Coronary artery (tissue), 2 donors: Measurements from ENCODE around the gene MEGF11.

Experiments
- DNase-seq: peaks from one replicate; pipeline ENCODE4 v3.0.0-alpha.2; 2017; ENCODE audit warnings: low spot score
- H3K27ac ChIP-seq, 2 donors: fragments of 200-600 bp; sonication (generic); one replicate each; pipeline ENCODE4 v1.5.1; 2016 to 2019
- H3K4me3 ChIP-seq: fragments of 200-600 bp; sonication (generic); 2 replicates; pipeline ENCODE4 v1.5.1; 2016; ENCODE audit warnings: mild to moderate bottlenecking, moderate library complexity
- TF ChIP-seq, protein P1 (sequence below): fragments of 200-600 bp; sonication (generic); IDR thresholded peaks from one replicate; pipeline ENCODE4 v1.5.1; 2019; ENCODE audit warnings: antibody characterized with exemption

Gene MEGF11

DNA sequence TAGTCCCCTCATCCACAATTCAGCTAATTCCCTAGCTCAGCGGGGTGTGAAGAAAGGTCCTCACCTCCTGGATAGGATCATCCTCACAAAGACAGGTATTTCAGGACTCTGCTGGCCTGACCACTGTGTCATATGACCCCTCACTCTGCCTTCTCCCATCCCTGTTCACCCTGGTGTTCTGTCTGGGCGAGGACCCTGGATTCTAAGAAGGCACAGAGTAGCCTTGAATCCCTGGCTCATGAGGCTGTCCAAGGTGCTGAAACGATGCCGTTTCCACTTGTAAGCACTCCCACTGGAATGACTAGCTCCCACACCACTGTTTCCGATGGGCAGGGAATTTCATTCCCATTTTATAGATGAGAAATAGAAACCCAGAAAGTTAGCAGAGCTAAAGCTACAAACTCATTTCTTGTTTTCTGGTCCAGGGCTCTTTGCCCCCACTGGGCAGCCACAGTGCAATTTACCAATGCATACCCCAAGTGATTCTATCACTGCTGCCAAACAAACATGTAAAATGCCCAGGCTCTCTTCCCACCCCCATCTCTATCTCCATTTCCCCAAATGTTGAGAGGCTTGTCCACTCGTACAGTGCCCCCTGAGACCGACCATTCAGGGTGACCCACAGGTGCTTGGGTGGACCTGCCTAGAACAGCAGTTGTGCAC, 301.0 kb downstream of the MEGF11 start:
- TF ChIP-seq, protein P1, sequence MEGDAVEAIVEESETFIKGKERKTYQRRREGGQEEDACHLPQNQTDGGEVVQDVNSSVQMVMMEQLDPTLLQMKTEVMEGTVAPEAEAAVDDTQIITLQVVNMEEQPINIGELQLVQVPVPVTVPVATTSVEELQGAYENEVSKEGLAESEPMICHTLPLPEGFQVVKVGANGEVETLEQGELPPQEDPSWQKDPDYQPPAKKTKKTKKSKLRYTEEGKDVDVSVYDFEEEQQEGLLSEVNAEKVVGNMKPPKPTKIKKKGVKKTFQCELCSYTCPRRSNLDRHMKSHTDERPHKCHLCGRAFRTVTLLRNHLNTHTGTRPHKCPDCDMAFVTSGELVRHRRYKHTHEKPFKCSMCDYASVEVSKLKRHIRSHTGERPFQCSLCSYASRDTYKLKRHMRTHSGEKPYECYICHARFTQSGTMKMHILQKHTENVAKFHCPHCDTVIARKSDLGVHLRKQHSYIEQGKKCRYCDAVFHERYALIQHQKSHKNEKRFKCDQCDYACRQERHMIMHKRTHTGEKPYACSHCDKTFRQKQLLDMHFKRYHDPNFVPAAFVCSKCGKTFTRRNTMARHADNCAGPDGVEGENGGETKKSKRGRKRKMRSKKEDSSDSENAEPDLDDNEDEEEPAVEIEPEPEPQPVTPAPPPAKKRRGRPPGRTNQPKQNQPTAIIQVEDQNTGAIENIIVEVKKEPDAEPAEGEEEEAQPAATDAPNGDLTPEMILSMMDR: no peak
- Histone ChIP-seq H3K27ac (no peak overlapping the region), H3K4me3 (no peak overlapping the region)
- DNase-seq: no peak

DNA sequence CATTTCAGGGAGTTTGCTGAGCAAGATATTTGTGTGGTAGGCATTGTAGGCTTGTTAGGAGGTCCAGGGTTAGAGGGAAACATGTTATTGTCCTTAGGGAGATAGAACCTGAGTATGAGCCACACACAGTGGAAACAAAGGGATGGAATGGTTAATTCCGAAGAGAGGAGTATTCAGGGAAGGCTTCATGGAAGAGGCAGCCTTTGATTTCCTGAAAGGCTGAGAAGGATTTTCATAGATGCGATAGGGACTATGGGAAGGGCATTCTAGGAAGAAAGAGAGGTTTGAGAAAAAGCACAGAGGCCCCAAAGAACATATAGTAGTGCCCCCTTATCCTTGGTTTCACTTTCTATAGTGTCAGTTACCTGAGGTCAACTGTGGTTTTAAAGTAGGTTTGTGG, 302.5 kb downstream of the MEGF11 start:
- TF ChIP-seq, protein P1: no peak
- H3K4me3 ChIP-seq: no peak overlapping the region
- no peak for DNase-seq
- no peak overlapping the region for H3K27ac ChIP-seq

DNA sequence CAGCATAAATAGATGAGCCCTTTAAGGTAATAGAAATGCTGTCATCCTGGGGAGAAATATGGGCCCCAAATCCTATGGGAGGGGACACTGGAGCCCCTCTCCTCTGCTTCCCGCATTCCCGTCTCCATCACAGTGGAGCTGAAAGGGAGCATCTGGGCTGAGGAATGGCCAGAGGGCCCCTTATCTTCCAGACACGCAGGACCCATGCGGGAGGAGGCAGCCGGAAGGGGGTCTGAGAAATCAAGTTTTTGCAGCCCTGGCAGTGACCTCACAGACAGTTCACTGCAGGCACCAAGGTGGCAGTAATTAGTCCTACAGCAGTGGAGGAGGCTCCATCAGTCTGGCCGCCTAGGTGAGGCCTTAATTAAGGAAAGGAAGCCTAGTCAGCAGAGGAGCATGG, 304.1 kb downstream of the MEGF11 start:
- TF ChIP-seq, protein P1: no peak
- H3K27ac ChIP-seq: no peak overlapping the region
- no peak for DNase-seq
- H3K4me3 ChIP-seq: no peak overlapping the region

DNA sequence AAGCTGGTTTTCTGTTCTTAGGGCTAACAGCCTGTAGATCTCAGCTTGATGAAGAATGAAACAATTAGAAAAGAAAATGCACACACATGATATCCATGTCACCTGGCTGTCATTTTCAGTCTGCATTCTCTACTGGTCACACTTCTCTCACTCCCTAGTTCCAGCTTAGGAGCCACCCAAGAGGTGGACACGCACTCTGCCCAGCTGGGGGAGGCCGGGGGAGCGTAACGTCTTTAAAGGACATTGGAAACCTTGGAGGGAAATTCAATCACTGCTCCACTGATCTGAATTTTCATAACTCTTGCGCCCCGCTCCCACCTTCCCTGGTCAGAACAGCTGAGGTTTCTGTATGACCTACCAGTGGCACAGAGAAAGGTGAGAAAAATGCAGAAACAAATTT, 304.5 kb downstream of the MEGF11 start:
- Histone ChIP-seq H3K4me3 (no peak overlapping the region), H3K27ac (no peak overlapping the region)
- TF ChIP-seq, protein P1: no peak
- DNase-seq: no peak

DNA sequence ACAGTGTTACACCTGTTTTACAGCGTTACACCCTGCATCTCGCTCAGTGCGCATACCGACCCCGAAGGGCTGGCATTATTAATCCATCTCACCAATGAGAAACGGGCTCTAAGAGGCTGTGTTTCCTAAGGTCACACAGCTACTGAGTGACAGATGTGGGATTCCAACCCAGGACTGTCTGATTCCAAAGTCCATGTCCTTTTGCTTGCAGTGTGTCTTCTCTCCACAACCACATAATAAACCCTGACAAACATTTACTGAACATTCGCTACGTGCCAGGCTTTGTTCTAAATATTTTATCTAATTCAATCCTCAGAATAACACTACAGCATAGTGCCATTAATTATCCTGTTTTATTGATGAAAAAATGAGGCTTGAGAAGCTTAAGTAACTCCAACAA, 305.2 kb downstream of the MEGF11 start:
- no peak for DNase-seq
- Histone ChIP-seq H3K4me3 (no peak overlapping the region), H3K27ac (no peak overlapping the region)
- TF ChIP-seq, protein P1: no peak

DNA sequence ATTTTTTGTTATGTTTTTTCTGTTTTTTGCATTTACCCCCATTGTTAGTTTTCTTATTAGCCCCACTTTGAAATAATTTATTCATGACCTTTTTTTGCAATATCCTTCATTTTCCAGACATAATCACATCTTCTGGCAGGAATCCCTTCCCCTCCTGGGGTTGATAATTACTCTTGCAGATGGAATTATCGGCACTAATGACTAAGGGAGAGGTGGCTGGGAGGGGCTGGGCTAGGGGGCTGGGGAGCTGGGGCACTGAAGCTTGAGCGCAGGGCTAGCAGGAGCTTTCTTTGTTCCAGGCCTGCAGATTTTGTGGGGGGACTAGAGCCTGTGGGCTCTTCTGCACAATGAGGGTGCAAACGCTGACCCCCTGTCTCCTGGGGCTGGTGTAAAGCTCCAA, 306.5 kb downstream of the MEGF11 start:
- Histone ChIP-seq H3K27ac (no peak overlapping the region), H3K4me3 (no peak overlapping the region)
- DNase-seq: no peak
- TF ChIP-seq, protein P1: no peak

DNA sequence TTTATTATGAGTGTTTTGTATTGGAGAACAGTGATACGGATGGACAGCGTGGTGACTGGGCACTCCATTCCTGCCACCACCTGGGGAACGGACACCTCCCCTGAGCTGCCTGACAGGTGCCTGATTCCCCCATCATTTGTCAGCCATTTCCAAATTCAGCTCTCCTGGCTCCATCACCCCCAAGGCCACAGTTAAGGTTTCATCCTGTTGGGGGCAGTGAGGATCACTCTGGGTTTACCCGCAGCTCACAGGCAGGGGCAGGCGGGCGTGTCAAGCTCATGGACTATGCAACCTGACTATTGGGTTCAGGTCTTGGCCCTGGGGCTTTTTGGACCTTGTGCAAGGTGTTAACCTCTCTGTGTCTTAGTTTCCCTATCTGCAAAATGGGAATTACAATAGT, 307.9 kb downstream of the MEGF11 start:
- DNase-seq: no peak
- Histone ChIP-seq H3K4me3 (no peak overlapping the region), H3K27ac (no peak overlapping the region)
- TF ChIP-seq, protein P1: no peak
